Activated naive CD8-positive, alpha-beta T cell treated with anti-CD3 and anti-CD28 coated beads for 36 hours (primary cell): ENCODE results near the gene SZT2. TPM values are rescaled to one million over a fixed set of nuclear protein-coding genes. Genes with fewer than 3 reads are reported as not detected.
A peak's percentile ranks its signal among the peaks of the same experiment; 100 is the strongest.

ENCODE experiments used
- DNase-seq: peaks from one replicate; pipeline ENCODE4 v3.0.0; 2021
- H3K27ac Mint-ChIP-seq: one replicate; pipeline ENCODE4 v1.8.0; 2022; ENCODE audit warnings: mild to moderate bottlenecking, moderate library complexity, mixed read lengths
- H3K27me3 Mint-ChIP-seq: one replicate; pipeline ENCODE4 v1.8.0; 2022; ENCODE audit warnings: mild to moderate bottlenecking, mixed read lengths
- H3K36me3 Mint-ChIP-seq: one replicate; pipeline ENCODE4 v1.8.0; 2021; ENCODE audit warnings: mild to moderate bottlenecking, mixed read lengths
- H3K4me1 Mint-ChIP-seq: one replicate; pipeline ENCODE4 v1.8.0; 2021; ENCODE audit warnings: mixed read lengths
- H3K4me3 Mint-ChIP-seq: one replicate; pipeline ENCODE4 v1.8.0; 2022; ENCODE audit warnings: mild to moderate bottlenecking, moderate library complexity, mixed read lengths
- H3K9me3 Mint-ChIP-seq: one replicate; pipeline ENCODE4 v1.8.0; 2022; ENCODE audit warnings: mixed read lengths
- total RNA-seq, 2 experiments: library from RNA; stranded (reverse); gene quantifications; one replicate each; pipeline ENCODE4 v1.2.3, GENCODE V29; 2021

The SZT2 gene
- total RNA-seq, 2 experiments from 2014 or later: 22.4 to 27.6 TPM

DNA sequence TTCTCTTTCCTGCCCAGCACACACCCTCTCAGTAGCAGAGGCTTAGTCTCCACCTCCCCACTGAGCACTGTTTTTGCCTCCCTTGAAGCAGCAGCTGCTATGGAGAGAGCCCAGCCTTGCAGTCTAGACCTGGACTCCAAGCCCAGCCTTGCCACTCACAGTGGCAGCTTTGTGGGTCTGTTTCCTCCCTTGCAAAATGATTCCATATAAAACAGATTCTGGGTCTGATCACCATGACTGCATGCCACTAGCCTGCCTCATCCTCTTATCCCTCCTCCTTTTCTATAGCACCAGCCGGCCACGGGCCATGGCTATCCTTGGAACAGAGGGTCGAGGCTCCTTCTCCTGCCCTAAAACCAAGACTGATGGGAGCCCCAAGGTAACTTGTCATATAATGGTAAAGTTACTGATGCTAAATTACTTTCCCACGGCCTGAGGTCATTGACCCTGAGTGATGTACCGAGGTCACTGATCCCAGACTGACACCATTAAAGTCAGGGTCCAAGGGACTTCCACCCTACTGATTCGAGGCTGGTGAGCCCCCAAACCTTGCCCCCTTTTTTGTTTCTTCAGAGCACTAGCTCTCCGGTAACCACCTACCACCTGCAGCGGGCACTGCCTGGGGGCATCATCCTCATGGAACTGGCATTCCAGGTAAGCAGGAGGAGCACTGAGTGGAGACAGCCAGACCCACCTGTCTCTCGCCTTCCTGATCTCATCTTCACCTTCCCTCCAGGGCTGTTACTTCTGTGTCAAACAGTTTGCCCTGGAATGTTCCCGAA is 56.1 kb downstream of the SZT2 start:
- Mint-ChIP-seq H3K36me3 (peaks cover 12% of the 10 kb centered on the region), H3K9me3 (no peaks in the 10 kb centered on the region), H3K4me3 (no peak overlapping the region), H3K27me3 (no peaks in the 10 kb centered on the region), H3K4me1 (no peaks in the 10 kb centered on the region), H3K27ac (no peak overlapping the region)
- no peak for DNase-seq

DNA sequence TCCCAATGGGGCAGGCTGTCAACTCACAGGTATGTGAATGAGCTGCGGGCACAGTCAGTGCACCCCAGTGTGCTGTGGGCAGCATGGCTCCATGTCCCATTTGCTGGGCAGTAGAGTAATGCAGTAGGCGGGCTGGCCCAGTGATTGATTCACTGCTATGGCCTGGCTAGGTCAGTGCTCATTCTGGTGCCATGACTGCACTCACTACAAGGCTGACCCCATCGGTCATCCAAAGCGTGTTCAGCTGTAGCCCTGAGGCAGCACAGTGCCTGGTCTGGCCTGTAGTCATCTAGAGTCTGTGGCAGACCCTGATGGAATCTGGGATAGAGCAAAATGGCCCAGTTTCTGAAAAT is 56.7 kb downstream of the SZT2 start:
- Mint-ChIP-seq H3K9me3 (no peaks in the 10 kb centered on the region), H3K27ac (no peak overlapping the region), H3K4me3 (no peak overlapping the region), H3K27me3 (no peaks in the 10 kb centered on the region), H3K36me3 (peaks cover 12% of the 10 kb centered on the region), H3K4me1 (no peaks in the 10 kb centered on the region)
- no peak for DNase-seq

DNA sequence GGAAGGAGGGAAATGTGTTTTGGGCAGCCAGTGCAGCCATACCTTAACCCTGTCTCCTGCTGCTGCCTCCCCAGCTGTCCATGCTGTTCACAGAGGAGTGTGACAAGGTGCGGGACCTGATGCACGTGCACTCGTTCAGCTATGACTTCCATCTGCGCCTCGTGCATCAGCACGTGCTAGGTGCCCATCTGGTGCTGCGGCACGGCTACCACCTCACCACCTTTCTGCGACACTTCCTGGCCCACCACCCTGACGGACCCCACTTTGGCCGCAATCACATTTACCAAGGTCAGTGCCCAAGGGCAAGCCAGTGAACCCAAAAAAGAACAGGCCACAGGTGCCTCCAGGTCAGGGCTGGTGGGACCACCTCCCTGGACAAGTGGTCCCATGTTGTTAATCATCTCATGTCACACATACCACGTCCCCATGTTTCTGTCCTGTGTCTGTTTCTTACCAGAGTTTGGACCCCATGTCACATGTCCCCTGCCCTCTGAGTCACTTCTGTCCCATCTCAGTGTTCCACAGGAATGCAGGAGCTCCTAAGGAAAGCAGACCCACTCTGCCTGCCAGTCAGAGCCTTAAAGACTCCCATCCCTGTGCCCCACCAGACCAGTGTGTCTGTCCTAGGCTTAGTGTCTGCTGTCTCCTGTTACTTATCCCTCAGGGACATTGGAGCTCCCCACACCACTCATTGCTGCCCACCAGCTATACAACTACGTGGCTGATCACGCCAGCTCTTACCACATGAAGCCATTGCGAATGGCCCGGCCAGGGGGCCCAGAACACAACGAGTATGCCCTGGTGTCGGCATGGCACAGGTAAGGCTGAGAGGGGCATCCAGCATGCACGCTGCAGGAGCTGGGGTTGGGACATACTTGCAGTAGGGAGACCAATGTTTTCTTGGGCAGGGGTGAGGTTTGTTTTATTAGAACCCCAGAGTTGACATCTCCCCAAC is 57.5 kb downstream of the SZT2 start:
- Mint-ChIP-seq H3K36me3 (peaks cover 16% of the 10 kb centered on the region), H3K27ac (no peak overlapping the region), H3K9me3 (no peaks in the 10 kb centered on the region), H3K27me3 (no peaks in the 10 kb centered on the region), H3K4me3 (no peak overlapping the region), H3K4me1 (no peaks in the 10 kb centered on the region)
- no peak for DNase-seq

DNA sequence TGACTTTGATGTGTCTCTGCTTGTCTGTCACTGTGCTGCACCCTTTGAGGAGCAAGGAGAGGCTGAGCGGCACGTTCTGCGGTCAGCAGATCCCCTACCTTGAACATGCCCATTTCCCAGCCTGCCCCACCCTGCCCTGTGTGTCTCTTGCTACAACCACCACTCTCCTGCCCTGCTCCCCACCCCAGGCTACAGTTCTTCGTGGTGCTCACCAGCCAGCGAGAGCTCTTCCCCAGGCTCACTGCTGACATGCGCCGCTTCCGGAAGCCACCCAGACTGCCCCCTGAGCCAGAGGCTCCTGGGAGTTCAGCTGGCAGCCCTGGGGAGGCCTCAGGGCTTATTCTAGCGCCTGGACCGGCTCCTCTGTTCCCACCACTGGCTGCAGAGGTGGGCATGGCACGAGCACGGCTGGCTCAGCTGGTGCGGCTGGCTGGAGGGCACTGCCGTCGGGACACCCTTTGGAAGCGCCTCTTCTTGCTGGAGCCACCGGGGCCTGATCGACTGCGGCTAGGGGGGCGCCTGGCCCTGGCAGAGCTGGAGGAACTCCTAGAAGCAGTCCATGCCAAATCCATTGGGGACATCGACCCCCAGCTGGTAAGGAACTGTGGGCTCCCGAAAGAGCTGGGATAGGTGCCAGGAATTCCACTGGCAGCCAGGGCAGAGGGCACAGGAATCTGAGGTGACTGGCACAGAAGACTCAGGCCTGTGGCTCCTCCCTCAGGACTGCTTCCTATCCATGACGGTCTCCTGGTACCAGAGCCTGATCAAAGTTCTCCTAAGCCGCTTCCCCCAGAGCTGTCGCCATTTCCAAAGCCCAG is 58.4 kb downstream of the SZT2 start:
- H3K27me3 Mint-ChIP-seq: no peaks in the 10 kb centered on the region
- H3K4me3 Mint-ChIP-seq: no peak overlapping the region
- no peak for DNase-seq
- H3K4me1 Mint-ChIP-seq: peaks cover 4% of the 10 kb centered on the region
- no peak overlapping the region for H3K27ac Mint-ChIP-seq
- H3K36me3 Mint-ChIP-seq: peaks cover 16% of the 10 kb centered on the region
- H3K9me3 Mint-ChIP-seq: no peaks in the 10 kb centered on the region

DNA sequence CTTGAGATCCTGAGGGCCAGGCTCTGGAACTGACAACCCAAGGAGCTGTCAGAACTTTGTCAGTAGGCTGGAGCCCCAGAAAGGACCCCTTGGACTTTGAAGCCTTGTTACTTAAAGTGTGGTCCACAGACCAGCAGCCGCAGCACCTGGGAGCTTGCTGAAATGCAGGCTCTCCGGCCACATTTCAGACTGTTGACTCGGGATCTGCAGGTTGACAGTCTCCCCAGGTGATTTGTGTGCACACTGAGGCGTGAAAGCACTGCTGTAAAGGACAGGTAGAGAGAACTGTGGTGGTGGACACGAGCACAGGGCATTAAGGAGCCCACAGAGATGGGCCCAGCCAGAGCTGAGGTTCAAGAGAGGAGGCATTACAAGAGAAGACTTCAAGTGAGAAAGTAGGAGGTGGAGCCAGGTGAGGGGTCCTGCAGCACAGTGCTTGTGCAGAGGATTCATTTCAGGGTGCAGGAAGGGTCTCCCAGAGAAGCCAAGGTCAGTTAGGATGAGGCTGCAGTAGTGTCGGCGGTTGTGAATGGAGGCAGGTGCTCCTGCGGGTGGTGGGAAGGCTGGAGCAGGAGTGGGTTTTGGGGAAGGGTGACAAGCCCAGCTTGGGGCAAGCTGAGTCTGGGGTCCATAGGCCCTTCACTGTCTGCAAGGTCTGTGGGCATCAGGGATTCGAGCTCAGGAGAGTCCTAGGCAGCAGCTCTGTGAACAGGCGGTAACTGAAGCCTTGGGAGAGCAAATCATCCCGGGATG is 59.4 kb downstream of the SZT2 start:
- H3K36me3 Mint-ChIP-seq: peaks cover 14% of the 10 kb centered on the region
- H3K9me3 Mint-ChIP-seq: no peaks in the 10 kb centered on the region
- H3K4me1 Mint-ChIP-seq: peaks cover 7% of the 10 kb centered on the region
- DNase-seq: no peak
- no peak overlapping the region for H3K27ac Mint-ChIP-seq
- no peak overlapping the region for H3K4me3 Mint-ChIP-seq
- H3K27me3 Mint-ChIP-seq: no peaks in the 10 kb centered on the region

DNA sequence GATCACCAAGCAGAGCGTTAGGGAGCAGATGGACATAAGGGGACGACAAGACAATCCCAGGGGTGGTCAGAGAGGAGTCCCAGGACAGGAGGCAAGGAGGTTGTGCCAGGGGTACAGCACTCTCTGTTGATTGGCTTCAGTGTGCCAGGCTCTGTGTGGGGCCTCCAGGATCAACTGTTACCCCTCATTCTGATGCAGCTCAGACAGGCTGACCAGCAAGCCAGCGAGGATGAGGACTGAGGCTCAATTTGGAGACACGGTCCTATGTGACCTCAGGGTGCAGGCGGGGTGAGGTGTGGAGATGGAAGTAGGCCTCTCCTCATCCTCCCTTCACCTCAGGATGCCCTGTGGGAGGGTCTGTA is 60.0 kb downstream of the SZT2 start:
- H3K4me3 Mint-ChIP-seq: no peak overlapping the region
- no peak overlapping the region for H3K27ac Mint-ChIP-seq
- H3K9me3 Mint-ChIP-seq: peaks cover 2% of the 10 kb centered on the region
- peaks cover 18% of the 10 kb centered on the region for H3K36me3 Mint-ChIP-seq
- peaks cover 4% of the 10 kb centered on the region for H3K27me3 Mint-ChIP-seq
- peaks cover 13% of the 10 kb centered on the region for H3K4me1 Mint-ChIP-seq
- no peak for DNase-seq

DNA sequence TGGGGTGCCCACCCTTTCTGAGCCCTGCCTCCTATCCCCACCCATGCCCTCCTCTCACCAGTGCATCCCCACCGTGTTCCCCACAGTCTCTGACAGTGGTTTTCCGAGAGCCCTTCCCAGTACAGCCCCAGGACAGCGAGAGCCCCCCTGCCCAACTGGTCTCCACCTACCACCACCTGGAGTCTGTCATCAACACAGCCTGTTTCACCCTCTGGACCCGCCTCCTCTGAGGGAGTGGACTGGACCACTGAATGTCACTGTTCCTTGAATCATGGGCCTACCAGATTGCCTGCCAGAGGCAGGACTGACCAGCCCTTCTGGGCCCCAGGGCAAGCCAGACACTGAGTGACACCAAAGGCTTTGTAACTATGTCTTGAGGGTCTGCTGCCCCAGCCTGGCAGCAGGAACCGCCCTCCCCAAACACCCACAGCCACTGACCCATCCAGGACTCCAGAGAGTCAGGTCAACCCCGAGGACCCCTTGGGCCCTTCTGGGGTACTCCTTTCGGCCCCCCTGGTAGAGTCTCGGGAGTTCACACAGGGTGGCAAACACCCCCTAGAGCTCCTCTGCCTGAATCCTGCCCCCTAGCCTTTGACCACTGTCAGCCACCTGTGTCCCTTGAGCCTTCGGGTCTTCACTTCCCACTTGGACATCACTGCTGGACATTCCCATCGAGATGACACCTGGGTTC is 60.7 kb downstream of the SZT2 start:
- Mint-ChIP-seq H3K9me3 (peaks cover 2% of the 10 kb centered on the region), H3K27me3 (peaks cover 8% of the 10 kb centered on the region), H3K36me3 (peaks cover 18% of the 10 kb centered on the region), H3K27ac (no peak overlapping the region), H3K4me1 (peaks cover 15% of the 10 kb centered on the region), H3K4me3 (no peak overlapping the region)
- DNase-seq: no peak

DNA sequence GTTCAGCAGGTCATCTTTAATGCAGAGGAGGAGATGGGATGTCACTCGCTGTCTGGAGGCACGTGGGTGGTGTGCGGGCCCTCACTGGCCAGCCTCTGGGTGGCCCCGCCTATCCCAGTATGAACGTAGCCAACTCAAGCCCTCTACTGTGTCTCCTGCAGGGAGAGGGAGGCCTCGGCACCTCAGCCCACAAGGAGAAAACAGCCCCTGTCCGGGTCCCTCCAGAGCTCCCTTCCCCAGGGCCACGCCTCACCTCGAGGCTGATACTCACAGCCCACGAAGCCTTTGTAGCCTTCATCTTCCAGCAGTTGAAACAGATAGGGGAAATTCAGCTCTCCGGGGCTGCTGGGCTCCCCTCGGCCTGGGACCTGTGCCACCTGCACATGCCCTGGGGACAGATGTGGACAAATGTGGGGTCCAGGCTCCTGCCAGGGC is 61.5 kb downstream of the SZT2 start:
- peaks cover 13% of the 10 kb centered on the region for H3K27me3 Mint-ChIP-seq
- H3K4me3 Mint-ChIP-seq: no peak overlapping the region
- no peak overlapping the region for H3K27ac Mint-ChIP-seq
- peaks cover 15% of the 10 kb centered on the region for H3K4me1 Mint-ChIP-seq
- H3K9me3 Mint-ChIP-seq: peaks cover 2% of the 10 kb centered on the region
- no peak for DNase-seq
- H3K36me3 Mint-ChIP-seq: peaks cover 18% of the 10 kb centered on the region

DNA sequence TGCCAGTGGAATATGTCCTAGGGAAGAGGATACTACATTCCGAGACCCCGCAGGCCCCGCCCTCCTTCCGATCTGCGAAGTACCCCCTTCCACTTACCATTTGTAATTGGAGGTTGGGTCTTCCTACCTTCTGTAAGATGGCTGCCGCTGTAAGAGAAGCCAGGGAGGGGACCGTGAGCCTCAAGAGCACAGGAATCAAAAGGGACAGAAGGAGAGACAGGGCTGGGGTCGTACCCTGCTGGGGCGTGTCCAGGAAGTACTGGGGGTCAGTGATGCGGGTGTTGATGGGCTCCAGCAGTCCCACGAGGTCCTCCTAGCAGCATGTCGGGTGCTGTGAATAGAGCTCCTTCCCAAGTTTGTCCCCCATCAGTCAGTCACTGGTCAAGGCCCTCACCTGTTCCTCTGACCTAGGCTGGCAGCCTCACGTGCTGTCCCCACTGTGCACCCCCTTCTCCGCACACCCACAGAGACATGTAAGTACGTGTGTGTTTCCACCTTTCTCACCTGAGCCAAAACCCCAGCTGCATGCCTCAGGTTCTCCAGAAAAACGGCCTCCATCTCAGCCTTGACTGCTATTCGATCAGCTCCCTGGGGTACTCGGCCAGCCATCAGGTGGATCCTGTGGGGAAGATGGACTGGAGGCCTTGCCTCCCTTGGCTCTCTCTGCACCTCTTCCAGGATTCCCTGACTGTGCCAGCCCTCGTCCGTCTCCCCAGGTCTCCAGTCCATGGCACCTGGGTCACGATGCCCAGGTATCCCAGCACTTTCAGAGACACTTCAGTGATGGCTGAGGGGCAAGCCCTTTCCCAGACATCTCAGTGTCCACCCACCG is 62.2 kb downstream of the SZT2 start:
- H3K27me3 Mint-ChIP-seq: peaks cover 18% of the 10 kb centered on the region
- H3K9me3 Mint-ChIP-seq: peaks cover 2% of the 10 kb centered on the region
- H3K4me3 Mint-ChIP-seq: no peak overlapping the region
- DNase-seq: no peak
- peaks cover 17% of the 10 kb centered on the region for H3K36me3 Mint-ChIP-seq
- peaks cover 15% of the 10 kb centered on the region for H3K4me1 Mint-ChIP-seq
- H3K27ac Mint-ChIP-seq: no peak overlapping the region

DNA sequence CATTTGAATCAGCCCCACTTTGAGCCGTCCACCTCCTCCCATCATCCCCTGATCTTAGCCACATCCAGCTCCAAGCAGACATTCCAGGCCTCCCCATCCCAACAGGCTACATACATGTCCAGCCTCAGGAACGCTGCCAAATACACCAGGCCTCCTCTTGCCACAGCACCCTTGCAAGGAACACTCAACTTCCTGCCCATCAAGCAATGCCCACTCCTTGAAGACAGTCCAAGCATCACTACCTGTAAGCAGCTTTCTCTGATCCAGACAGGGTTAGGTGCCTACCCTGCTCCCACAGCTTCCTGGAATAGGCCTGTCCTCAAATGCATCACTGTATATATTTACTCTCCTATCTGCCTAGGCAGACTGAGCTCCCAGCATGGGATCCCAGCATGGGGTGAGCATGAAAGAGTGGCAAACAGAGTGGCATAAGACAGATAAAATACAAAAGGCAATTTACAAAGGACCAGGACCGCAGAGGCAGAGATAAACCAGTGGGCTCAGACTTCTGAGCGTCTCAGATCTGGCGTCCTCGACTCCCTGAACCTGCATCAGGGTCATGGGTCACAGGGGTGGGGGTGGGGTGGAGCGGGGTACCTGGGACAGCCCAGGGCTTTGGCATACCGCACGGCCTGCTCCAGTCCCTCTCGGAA is 63.2 kb downstream of the SZT2 start:
- Mint-ChIP-seq H3K9me3 (peaks cover 2% of the 10 kb centered on the region), H3K4me3 (peak overlapping the region; percentile 65), H3K36me3 (peaks cover 11% of the 10 kb centered on the region), H3K27ac (no peak overlapping the region), H3K27me3 (peaks cover 27% of the 10 kb centered on the region), H3K4me1 (peaks cover 15% of the 10 kb centered on the region)
- DNase-seq: no peak

DNA sequence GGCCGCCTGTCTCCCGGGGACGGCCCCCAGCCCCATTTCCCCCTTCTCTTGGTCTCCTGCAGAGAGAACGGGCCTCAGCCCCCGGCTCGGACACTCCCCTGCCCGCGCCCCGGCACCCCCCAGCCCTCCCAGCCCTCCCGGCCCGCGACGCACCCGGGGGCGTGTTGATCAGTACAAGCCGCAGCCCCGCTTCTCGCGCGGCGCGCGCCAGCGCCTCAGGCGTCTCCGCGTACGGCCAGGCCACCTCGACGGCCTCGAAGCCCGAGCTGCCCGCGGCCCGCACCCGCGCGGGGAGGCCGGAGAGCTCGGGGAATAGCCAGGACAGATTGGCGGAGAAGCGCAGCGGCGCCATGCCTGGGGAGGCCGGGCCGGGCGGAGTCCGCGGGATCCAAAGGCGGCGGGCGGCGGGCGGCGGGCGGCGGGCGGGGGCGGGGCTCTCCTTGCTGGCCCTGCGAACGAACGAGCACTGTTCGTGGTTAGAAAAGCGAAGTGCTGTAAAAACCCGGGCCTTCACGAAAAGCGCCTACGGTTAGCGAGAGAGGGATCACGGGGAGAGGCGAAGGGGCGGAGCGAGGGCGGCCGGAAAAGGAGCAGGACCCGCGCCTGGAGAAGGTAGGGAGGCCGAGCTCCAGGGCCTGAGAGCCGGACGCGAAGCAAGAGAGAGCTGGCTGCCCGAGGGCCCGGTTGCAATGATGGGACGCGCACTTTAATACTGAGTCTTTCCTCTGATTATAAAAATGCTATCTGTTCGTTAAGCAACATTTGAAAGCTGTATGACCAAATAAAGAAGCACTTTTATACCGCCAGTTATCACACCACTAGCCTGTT is 64.0 kb downstream of the SZT2 start, which contains the start of gene HYI:
Gene HYI (minus strand): TSS at position 490 of the 828 bp plus-strand sequence. CDS start 138 bp downstream, at position 352.
- H3K27ac Mint-ChIP-seq: peak within 1 kb of the TSS; percentile 70
- peak; percentile 69 for DNase-seq
- peaks cover 11% of the 10 kb centered on the region for H3K36me3 Mint-ChIP-seq
- H3K27me3 Mint-ChIP-seq: peaks cover 34% of the 10 kb centered on the region
- H3K9me3 Mint-ChIP-seq: peaks cover 2% of the 10 kb centered on the region
- peak within 1 kb of the TSS; percentile 82 for H3K4me3 Mint-ChIP-seq
- peaks cover 15% of the 10 kb centered on the region for H3K4me1 Mint-ChIP-seq
